Measurements from ENCODE around the gene MREG.
A peak's percentile ranks its signal among the peaks of the same experiment; 100 is the strongest.

Gene MREG

GRCh38 chr2:216013080-216013909 lies at the start of gene MREG:
MREG (minus strand) TSS chr2:216013551; CDS start chr2:216013327, 224 bp downstream.
- DNase-seq: peak; percentile 92

GRCh38 chr2:216059233-216059834 lies 46.0 kb upstream of the MREG start:
- DNase-seq: no peak

GRCh38 chr2:216057688-216058193 lies 44.4 kb upstream of the MREG start:
- DNase-seq: peak; percentile 57

GRCh38 chr2:216056739-216057138 lies 43.4 kb upstream of the MREG start:
- no peak for DNase-seq

GRCh38 chr2:216055680-216056079 lies 42.3 kb upstream of the MREG start:
- DNase-seq: no peak

GRCh38 chr2:216052420-216052819 lies 39.1 kb upstream of the MREG start:
- DNase-seq: no peak

GRCh38 chr2:216051350-216051749 lies 38.0 kb upstream of the MREG start:
- no peak for DNase-seq

- DNase-seq: no peak
Measured at GRCh38 chr2:216049452-216049851, 36.1 kb upstream of the MREG start.

- DNase-seq: no peak
Measured at GRCh38 chr2:216047397-216047796, 34.0 kb upstream of the MREG start.

GRCh38 chr2:216044883-216045486 lies 31.6 kb upstream of the MREG start:
- no peak for DNase-seq

- DNase-seq: no peak
Measured at GRCh38 chr2:216043949-216044348, 30.6 kb upstream of the MREG start.

- no peak for DNase-seq
Measured at GRCh38 chr2:216041438-216041837, 28.1 kb upstream of the MREG start.

GRCh38 chr2:216039918-216040317 lies 26.6 kb upstream of the MREG start:
- DNase-seq: no peak

GRCh38 chr2:216034065-216034464 lies 20.7 kb upstream of the MREG start:
- peak; percentile 86 for DNase-seq

- no peak for DNase-seq
Measured at GRCh38 chr2:216033403-216033802, 20.1 kb upstream of the MREG start.

- no peak for DNase-seq
Measured at GRCh38 chr2:216031960-216032689, 18.8 kb upstream of the MREG start.

GRCh38 chr2:216030216-216030615 lies 16.9 kb upstream of the MREG start:
- DNase-seq: no peak

- no peak for DNase-seq
Measured at GRCh38 chr2:216029416-216030129, 16.2 kb upstream of the MREG start.

- no peak for DNase-seq
Measured at GRCh38 chr2:216024779-216025336, 11.5 kb upstream of the MREG start.

- DNase-seq: peak; percentile 69
Measured at GRCh38 chr2:216023055-216023648, 9.8 kb upstream of the MREG start.

GRCh38 chr2:216021768-216022565 lies 8.6 kb upstream of the MREG start:
- DNase-seq: no peak
